GM18511 (cell line): Measurements from ENCODE around the gene EPHB2.

Experiments used
- ATAC-seq: cut with Tn5 transposase; IDR thresholded peaks from one replicate; pipeline ENCODE4 v1.9.1; 2021; ENCODE audit warnings: mild to moderate bottlenecking, moderate library complexity; ENCODE audit not compliant: unreplicated experiment

Gene EPHB2

GRCh38 chr1:22908880-22909426 is 198.3 kb downstream of the EPHB2 start:
- ATAC-seq = no peak

DNA sequence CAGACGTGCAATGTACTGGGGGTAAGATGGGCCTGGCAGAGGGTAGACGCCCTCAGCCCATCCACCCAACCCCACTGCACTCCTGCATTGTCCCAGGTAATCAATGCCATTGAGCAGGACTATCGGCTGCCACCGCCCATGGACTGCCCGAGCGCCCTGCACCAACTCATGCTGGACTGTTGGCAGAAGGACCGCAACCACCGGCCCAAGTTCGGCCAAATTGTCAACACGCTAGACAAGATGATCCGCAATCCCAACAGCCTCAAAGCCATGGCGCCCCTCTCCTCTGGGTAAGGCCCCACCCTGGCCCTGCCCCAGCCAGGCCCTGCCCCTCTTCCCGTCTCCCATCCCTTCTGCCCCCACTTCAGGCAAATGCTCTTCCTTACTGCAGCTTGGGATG is 199.6 kb downstream of the EPHB2 start:
- ATAC-seq = no peak

- no peak for ATAC-seq
Measured at GRCh38 chr1:22910986-22911651, 200.5 kb downstream of the EPHB2 start.

DNA sequence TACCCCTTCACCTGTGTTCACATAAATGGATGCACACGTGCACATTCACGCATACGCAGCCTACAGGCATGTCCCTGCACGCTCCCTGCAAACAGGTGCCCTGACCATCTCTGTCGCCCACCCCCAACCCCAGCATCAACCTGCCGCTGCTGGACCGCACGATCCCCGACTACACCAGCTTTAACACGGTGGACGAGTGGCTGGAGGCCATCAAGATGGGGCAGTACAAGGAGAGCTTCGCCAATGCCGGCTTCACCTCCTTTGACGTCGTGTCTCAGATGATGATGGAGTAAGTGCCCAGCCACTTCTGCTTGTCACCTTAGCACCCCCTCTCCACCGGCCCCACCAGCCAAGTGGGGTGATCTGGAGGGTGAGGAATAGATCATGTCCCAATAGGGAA is 201.7 kb downstream of the EPHB2 start:
- ATAC-seq = no peak

DNA sequence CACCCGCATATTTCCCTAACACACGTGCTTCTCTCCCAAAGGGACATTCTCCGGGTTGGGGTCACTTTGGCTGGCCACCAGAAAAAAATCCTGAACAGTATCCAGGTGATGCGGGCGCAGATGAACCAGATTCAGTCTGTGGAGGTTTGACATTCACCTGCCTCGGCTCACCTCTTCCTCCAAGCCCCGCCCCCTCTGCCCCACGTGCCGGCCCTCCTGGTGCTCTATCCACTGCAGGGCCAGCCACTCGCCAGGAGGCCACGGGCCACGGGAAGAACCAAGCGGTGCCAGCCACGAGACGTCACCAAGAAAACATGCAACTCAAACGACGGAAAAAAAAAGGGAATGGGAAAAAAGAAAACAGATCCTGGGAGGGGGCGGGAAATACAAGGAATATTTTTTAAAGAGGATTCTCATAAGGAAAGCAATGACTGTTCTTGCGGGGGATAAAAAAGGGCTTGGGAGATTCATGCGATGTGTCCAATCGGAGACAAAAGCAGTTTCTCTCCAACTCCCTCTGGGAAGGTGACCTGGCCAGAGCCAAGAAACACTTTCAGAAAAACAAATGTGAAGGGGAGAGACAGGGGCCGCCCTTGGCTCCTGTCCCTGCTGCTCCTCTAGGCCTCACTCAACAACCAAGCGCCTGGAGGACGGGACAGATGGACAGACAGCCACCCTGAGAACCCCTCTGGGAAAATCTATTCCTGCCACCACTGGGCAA is 202.9 kb downstream of the EPHB2 start:
- ATAC-seq = no peak

GRCh38 chr1:22914156-22914555 is 203.5 kb downstream of the EPHB2 start:
- no peak for ATAC-seq

- no peak for ATAC-seq
Measured at GRCh38 chr1:22914633-22915217, 204.1 kb downstream of the EPHB2 start.

GRCh38 chr1:22915231-22915630 is 204.6 kb downstream of the EPHB2 start:
- no peak for ATAC-seq

DNA sequence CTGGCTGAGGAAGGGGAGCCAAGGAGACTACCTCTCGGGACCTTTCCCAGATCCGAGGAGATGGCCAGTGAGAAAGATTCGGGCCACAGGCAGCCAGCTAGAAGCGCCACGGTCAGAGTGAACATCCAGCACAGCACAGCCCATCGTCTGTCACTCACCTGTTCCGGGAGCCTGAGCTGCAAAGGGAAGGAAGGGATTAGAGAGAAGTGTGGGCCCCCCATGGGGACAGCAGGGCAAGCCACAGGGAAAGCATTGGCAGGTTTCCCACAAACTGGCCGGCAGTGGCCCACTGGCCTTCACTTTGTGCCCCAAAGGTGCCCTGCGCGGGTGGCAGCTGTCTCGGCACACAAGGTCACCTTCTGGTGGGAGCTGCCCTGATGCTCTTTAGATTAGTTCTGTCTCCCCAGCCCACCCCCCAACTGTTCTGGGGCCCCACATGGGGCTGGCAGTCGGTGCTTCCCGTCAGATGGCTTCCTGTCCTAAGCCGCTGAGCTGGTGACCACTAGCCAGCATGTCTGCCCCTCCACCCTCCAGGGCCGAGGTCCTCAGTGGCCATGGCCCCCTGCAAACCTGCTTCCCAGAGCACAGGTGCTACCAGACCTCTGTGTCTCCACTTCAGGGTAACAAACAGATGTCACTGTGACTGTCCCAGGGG is 205.3 kb downstream of the EPHB2 start:
- ATAC-seq = no peak

- no peak for ATAC-seq
Measured at GRCh38 chr1:22916471-22916820, 205.8 kb downstream of the EPHB2 start.

DNA sequence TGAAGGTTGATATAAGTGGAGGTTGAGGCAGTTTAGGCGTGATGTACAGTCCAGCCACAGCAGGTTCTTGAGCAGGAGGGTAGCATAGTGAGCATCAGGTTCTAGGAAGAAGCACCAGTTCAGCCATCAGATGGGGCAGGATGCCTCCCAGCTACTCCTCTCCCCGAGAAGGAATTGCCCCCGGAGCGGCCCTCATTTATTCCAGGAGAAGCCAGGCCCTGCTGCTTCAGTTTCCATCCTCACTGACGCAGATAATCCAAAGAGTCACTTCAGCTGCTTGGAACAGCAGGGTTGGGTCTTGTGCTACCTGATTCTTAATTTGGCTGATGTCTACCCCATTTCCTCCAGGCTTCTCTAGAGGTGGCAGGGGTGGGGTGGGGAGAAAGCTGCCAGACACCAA is 207.3 kb downstream of the EPHB2 start:
- no peak for ATAC-seq

DNA sequence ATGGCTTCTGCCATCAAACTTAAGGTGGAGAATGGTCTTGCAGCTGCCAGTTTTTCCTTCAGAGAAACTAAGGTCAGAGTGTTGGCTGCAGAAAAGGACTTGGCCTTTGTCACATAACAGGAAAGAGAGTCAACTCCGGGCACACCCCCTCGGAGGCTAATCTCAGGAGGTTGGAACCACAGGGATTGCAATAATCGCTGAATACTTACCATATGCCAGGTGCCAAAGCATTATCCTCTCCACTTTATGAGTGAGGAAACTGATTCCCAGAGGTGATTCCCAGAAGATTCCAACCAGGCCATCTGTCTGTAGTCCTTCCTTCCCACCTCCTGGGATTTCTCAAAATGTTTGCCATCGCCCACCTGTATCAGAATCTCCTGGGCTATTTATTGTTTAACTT is 208.0 kb downstream of the EPHB2 start:
- ATAC-seq = no peak

- no peak for ATAC-seq
Measured at GRCh38 chr1:22919341-22920025, 208.8 kb downstream of the EPHB2 start.

- no peak for ATAC-seq
Measured at GRCh38 chr1:22920026-22920733, 209.5 kb downstream of the EPHB2 start.

DNA sequence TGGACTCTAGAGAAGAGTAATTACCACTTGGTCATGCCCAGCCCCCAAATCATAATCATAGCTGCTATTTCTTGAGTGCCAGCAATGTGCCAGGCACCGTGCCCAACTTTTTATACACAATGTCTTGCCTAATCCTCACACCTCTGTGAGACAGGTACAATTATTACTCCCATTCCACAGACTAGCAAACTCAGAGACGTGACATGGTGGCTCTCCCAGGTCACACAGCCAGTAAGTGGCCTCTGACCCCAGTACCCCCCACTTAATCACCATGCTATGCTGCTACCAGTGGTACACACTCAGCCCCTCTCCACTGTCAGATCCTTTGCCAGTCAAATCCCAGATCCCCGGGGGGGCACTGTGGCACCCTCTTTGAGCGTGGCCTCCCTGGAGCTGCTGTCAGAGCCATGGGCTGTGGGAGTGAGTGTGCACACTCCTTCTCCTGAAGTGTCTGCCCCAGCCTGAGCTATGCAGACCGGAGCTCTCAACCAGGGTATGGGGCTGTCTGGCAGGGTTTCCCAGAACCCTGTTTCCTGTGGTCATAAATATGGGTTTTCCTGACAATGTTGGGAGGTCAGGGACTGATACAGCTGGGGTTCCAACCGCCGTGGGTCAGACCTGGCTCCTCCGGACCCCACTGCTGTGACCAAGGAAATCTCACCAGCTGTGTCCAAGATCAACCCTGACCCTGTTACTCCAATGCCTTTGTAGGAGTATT is 210.3 kb downstream of the EPHB2 start:
- no peak for ATAC-seq

DNA sequence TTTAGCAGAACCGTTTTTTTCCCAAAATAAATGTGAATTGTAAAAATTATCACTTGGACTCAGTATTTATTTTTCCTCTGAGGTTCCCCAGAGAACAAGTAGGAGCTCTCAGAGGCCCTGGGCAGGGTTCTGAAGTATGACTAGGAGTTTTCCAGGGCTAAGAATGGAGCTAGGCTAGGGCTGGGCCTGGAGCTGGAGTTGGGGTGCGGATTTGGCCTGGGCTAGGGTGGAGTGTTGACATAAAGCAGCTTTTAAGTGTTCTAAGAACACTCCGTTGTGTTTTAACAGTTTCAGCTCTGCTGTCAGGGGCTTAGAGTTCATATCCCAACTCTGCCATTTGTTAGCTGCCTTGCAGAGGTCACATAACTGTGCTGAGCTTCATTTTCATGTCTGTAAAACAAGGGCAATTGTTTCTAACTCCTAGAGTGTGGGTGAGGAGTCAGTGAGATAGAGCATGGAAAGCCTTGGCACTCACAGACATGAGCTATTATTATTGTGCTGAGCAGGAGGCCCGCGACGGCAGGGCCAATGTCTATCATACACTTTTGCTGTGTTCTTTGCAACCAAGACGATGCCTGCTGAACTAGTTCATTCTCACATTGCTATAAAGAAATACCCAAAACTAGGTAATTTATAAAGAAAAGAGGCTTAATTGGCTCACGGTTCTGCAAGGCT is 210.9 kb downstream of the EPHB2 start:
- no peak for ATAC-seq

GRCh38 chr1:22922640-22923039 is 212.0 kb downstream of the EPHB2 start:
- no peak for ATAC-seq

- ATAC-seq = no peak
Measured at GRCh38 chr1:22925111-22925510, 214.5 kb downstream of the EPHB2 start.

GRCh38 chr1:22930240-22930912 is 219.7 kb downstream of the EPHB2 start:
- no peak for ATAC-seq
